ENCODE results near the gene GAMT.

Gene GAMT

DNA sequence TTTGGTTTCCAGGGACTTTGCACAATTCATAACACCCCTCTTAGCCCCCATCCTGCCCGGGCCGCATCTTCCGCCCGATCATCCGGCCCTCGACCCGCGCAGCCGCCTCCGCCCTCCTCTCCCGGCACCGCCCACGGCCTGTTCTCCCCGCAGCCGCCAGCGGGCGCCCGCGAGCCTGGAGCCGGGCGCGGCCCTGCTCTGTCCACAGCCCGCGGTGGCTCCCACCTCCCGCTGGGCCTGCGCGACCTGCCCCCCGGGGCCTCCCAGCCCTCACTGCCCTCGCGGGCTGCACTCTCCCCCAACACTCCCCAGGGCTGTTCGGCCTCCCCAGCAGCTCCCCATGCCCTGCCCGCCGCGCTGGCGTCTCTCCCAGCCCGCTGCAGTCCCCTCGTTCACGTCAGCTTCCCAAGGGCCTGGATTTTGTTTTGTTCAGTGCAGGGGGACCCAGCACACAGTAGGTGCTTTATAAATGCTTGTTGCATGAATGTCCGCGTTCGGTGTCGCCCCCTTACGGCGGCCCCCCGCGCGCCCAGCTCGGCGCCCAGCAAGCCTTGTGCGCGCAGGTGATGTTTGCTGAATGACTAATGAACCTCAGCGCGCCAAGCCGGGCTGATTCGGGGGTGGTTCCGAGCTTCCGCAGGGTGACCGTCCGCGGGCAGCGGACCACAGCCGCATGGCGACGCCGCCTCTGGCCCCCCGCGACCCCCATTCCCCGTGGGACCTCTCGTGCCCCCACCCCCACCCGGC lies 44.0 kb upstream of the GAMT start:
- peak overlapping the region; percentile 88 for H3K27ac ChIP-seq

DNA sequence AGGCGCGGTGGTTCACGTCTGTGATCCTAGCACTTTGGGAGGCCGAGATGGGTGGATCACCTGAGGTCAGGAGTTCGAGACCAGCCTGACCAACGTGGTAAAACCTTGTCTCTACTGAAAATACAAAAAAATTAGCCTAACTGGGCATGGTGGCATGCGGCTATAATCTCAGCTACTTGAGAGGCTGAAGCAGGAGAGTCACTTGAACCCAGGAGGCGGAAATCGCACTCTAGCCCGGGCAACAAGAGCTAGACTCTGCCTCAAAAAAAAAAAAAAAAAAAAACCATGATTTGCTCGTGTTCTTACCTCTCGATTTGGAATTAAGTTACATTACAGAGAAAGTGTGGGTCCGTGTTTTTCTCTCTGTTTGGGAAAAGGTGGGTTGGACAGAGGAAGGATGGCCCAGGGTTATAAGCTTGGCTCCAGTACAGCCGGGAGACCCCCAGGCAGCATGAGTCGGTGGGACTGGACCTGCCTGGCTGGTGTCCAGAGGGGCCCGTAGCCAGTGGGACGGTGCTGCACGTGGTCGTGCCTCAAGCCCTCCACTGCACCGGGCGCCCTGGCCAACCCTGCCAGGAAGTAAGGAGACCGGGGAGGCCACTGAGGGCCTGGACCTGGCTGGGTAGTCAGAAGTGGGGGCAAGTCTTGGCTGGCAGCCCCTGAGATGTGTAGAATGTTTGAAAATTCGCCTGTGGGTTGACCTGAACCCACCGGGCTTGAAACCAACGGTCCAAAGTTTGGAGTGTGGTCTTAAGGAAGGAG lies 40.5 kb upstream of the GAMT start:
- H3K27ac ChIP-seq: peak overlapping the region; percentile 88
- no peak for TF ChIP-seq ZFX (IDR thresholded peaks at IDR 0.05; ENCODE audit: borderline replicate concordance)
- TF ChIP-seq, protein P1, sequence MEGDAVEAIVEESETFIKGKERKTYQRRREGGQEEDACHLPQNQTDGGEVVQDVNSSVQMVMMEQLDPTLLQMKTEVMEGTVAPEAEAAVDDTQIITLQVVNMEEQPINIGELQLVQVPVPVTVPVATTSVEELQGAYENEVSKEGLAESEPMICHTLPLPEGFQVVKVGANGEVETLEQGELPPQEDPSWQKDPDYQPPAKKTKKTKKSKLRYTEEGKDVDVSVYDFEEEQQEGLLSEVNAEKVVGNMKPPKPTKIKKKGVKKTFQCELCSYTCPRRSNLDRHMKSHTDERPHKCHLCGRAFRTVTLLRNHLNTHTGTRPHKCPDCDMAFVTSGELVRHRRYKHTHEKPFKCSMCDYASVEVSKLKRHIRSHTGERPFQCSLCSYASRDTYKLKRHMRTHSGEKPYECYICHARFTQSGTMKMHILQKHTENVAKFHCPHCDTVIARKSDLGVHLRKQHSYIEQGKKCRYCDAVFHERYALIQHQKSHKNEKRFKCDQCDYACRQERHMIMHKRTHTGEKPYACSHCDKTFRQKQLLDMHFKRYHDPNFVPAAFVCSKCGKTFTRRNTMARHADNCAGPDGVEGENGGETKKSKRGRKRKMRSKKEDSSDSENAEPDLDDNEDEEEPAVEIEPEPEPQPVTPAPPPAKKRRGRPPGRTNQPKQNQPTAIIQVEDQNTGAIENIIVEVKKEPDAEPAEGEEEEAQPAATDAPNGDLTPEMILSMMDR (IDR thresholded peaks at IDR 0.05): no peak

More for the DNA sequence above, 44.0 kb upstream of the GAMT start:
- TF ChIP-seq, protein P1 (IDR thresholded peaks at IDR 0.05): peak; percentile 99
- no peak for TF ChIP-seq ZFX (IDR thresholded peaks at IDR 0.05; ENCODE audit: borderline replicate concordance)

DNA sequence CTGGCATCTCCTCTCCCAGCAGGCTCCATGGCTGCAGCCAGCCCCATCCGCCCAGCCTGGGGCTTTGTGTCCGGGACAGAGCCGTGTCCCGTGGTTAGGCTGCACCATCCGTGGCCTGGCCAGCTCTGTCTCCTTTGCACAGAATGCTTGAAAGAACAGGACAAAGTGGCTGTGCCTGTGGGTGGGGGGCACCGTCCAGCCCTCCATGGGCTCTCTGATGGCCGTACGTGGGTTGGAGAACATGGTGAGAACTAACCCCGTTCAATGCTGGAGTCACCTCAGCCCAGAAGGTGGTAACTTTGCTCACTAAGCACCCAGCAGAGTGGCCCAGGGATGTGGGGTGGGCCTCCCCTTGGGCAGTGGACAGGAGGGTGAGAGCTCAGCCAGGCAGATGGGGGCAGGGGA lies 39.7 kb upstream of the GAMT start:
- TF ChIP-seq, protein P1 (IDR thresholded peaks at IDR 0.05): no peak
- TF ChIP-seq ZFX (IDR thresholded peaks at IDR 0.05; ENCODE audit: borderline replicate concordance): no peak
- H3K27ac ChIP-seq: peak overlapping the region; percentile 88

DNA sequence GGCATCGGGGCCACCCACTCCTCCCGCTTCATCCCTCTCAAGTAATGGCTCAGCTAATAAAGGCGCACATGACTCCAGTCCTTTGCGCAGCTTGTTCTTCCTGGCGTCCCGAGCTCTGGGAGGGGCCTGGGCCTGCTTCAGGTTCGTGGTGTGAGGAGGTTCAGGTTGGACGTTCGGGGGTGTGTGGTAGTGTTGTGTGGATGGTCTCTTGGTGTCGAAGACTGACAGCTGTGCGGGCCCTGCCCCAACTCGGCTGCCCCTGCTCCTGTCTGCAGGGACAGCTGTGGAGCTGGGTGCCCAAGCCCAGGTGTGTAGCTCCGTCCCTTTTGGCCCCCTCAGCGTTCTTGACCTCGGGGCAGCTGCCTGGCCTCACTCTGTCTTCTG lies 39.1 kb upstream of the GAMT start:
- peak overlapping the region; percentile 88 for H3K27ac ChIP-seq
- TF ChIP-seq, protein P1 (IDR thresholded peaks at IDR 0.05): no peak
- TF ChIP-seq ZFX (IDR thresholded peaks at IDR 0.05; ENCODE audit: borderline replicate concordance): no peak

DNA sequence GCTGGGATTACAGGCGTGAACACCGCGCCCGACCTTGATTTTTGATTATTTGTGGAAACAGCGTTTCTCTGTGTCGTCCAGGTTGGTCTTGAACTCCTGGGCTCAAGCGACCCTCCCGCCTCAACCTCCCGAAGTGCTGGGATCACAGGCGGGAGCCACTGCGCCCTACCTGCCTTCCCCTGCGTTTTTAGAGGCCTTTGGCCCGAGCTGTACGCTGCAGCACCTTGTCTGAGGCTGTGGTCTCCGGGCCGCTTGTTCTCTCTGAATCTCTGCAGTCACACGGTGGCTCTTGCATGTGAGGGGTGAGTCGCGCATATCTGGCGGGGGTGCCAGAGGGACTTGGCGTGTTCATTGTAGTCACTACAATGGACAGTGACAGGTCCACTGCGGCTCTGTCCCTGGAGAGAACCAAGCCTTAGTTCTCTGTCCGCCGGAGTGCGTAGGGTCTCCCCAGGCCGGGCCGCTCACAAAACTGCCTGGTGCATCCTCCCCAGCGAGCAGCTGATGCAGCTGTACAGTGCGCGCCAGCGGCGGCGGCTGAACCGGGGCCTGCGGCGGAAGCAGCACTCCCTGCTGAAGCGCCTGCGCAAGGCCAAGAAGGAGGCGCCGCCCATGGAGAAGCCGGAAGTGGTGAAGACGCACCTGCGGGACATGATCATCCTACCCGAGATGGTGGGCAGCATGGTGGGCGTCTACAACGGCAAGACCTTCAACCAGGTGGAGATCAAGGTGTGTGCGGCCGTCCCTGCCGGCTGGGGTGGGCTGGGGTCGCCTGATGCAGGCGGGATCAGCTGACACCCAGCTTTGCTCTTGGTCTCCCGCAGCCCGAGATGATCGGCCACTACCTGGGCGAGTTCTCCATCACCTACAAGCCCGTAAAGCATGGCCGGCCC lies 38.4 kb upstream of the GAMT start:
- peak overlapping the region; percentile 88 for H3K27ac ChIP-seq

DNA sequence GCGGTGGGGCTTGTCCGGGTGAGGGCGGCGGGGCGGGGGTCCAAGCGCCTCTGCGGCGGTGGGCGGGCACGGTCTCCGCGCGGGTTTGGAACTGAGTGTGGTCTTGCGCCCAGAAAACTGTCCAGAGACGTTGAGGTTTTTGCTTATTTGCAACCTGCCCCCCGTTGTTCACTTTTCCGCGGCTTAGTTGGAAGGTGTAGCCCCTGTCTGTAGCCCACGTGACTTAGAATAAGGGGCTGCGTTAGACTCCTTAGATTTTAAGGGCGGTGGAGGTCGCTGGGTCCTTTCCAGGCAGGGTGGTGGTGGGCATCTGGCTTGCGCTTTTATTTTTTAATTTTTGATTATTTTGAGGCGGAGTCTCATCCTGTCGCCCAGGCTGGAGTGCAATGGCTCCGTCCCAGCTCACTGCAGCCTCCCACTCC lies 37.6 kb upstream of the GAMT start:
- peak overlapping the region; percentile 88 for H3K27ac ChIP-seq
- TF ChIP-seq, protein P1 (IDR thresholded peaks at IDR 0.05): no peak

All from 22Rv1 (cell line).